ENCODE measurements around the gene BCL2L14.

DNA sequence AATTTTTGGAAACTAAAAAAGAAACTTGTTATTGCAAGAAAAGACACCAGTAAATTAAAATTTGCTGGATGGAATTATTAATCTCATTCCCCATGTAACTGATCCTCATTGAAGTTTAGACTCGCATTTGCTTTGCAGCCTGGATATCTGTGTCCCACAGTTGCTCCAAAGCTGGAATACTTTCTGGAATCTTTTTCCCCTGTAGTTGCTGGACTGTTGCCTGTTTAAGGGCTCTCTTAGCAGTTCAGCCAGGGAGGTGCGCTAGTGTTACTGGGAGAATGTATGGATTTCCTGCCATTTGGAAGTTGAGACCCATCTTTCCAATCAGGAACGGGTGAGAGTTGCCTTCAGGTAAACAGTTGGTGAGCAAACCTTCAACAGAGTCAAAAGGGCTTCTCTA is 20.3 kb downstream of the BCL2L14 start:
- TF ChIP-seq, protein P1, sequence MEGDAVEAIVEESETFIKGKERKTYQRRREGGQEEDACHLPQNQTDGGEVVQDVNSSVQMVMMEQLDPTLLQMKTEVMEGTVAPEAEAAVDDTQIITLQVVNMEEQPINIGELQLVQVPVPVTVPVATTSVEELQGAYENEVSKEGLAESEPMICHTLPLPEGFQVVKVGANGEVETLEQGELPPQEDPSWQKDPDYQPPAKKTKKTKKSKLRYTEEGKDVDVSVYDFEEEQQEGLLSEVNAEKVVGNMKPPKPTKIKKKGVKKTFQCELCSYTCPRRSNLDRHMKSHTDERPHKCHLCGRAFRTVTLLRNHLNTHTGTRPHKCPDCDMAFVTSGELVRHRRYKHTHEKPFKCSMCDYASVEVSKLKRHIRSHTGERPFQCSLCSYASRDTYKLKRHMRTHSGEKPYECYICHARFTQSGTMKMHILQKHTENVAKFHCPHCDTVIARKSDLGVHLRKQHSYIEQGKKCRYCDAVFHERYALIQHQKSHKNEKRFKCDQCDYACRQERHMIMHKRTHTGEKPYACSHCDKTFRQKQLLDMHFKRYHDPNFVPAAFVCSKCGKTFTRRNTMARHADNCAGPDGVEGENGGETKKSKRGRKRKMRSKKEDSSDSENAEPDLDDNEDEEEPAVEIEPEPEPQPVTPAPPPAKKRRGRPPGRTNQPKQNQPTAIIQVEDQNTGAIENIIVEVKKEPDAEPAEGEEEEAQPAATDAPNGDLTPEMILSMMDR (IDR thresholded peaks at IDR 0.05; ENCODE audit: low read length) = no peak
- TF ChIP-seq EZH2 (IDR thresholded peaks at IDR 0.05; ENCODE audit: borderline replicate concordance, low read length) = no peak

Data from OCI-LY1 (cell line).